Ovary (tissue), 9 donors: ENCODE measurements around the gene NOC4L. TPM values are rescaled to one million over a fixed set of nuclear protein-coding genes. Genes with fewer than 3 reads are reported as not detected.

ENCODE experiments used
- DNase-seq, 5 donors: peaks; one replicate each; pipeline ENCODE4 v3.0.0-alpha.2; 2019 to 2020
- H3K27ac ChIP-seq, 2 donors: fragments of 200-600 bp; one replicate each; pipeline versions ENCODE4 v1.5.1 to v1.8.0; 2019 to 2022
- H3K27me3 ChIP-seq: fragments of 200-600 bp; one replicate; pipeline ENCODE4 v1.8.0; 2022
- H3K36me3 ChIP-seq: fragments of 200-600 bp; sonication (generic); one replicate; pipeline ENCODE4 v1.5.1; 2019
- H3K4me1 ChIP-seq: one replicate; pipeline ENCODE4 v1.8.1; 2013; ENCODE audit warnings: mild to moderate bottlenecking, moderate library complexity; ENCODE audit not compliant: insufficient read depth
- H3K4me3 ChIP-seq: fragments of 200-600 bp; sonication (generic); one replicate; pipeline ENCODE4 v1.5.1; 2017
- H3K9me3 ChIP-seq, 2 donors: fragments of 200-600 bp in 1 of 2; sonication (generic) in 1 of 2; one replicate each; pipeline versions ENCODE4 v1.5.1 to v1.8.1; 2013 to 2019; ENCODE audit warnings: mild to moderate bottlenecking in 1 of 2, moderate library complexity in 1 of 2
- EP300 ChIP-seq: sonication (generic); formaldehyde crosslinking; IDR thresholded peaks from one replicate; pipeline ENCODE4 v1.6.1; 2017; ENCODE audit warnings: antibody characterized with exemption
- POLR2A ChIP-seq: fragments of 450-650 bp; IDR thresholded peaks from one replicate; pipeline ENCODE4 v1.6.1; 2017; ENCODE audit warnings: antibody characterized with exemption, mild to moderate bottlenecking, moderate library complexity
- WGBS, 3 donors: extraction: QIAGEN DNeasy Blood & Tissue Kit in 1 of 3; methylation state at CpG; one replicate each; pipeline versions ENCODE4 v1.1.5 to v1.1.7; 2013 to 2017; 5-methylcytosine and 5-hydroxymethylcytosine counted together
- intact Hi-C, 4 donors: fragments of 100-400 bp; cut with DNase I; formaldehyde crosslinking; loops; one replicate each; pipeline versions ENCODE4 v1.11.0 to v1.15.1; 2022 to 2023
- polyA plus RNA-seq, 2 donors: library from polyadenylated mRNA; stranded (reverse); fragments of 200-250 nt in 1 of 2; fragments of 350-450 nt in 1 of 2; fragmentation: Illumina TruSeq in 1 of 2; extraction: RNeasy Lipid Tissue Mini Kit (QIAGEN cat#74804) in 1 of 2; gene quantifications; one replicate each; pipeline ENCODE4 v1.2.3, GENCODE V29; 2013 to 2014
- total RNA-seq, 7 donors: library from RNA; depleted of rRNA in 2 of 7; stranded (reverse); fragments of >200 nt in 2 of 7; fragmentation: NEBNext Ultra II Directional in 3 of 7; extraction: Animal tissue kit (Norgen Biotek cat#: 25700) in 3 of 7; gene quantifications; one replicate each; pipeline versions ENCODE4 v1.1.0 to v1.2.4, GENCODE V29; 2016 to 2023
- TF ChIP-seq, protein P1 (sequence below), 3 donors: fragments of 450-650 bp in 2 of 3; fragments of 200-600 bp in 1 of 3; IDR thresholded peaks; one replicate each; pipeline versions ENCODE4 v1.5.1 to v1.8.0; 2016 to 2022; ENCODE audit warnings: antibody characterized with exemption in 3 of 3, mild to moderate bottlenecking in 1 of 3
- donor health status: DM: no; HTN: no; CAD: no; lungs with moderate emphysema.
- donor health status: DM: no; HTN: no; CAD: no.
- donor health status: Bipolar disorder and iron deficiency.
- donor health status: DM: yes; HTN: yes; CAD: no.
- donor health status: DM: no; HTN: no; CAD: no.
- donor health status: DM: yes; HTN: yes; CAD: no.

Gene NOC4L
- total and polyA plus RNA-seq, 9 donors = 1.2 to 24.6 (median 18.5) TPM

DNA sequence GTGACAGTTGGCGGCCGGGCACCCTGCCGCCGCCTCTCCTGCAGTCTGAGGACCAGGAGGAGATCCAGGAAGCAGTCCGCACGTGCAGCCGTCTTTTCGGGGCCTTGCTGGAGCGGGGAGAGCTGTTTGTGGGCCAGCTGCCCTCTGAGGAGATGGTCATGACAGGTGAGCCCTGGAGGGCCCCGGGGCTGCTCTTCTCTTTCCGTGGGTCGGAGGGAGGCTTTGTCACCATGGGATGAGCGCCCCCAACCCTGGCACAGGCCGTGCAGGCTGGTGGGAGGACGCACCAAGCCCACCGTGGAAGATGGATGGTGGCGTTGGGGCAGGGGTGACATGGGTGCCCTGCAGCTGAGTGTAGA is 532 bp downstream of the NOC4L start:
- Histone ChIP-seq H3K36me3 (no peaks in the 10 kb centered on the region), H3K27ac (peak overlapping the region; percentile 70 to 78), H3K27me3 (no peaks in the 10 kb centered on the region), H3K9me3 (no peaks in the 10 kb centered on the region), H3K4me3 (peak overlapping the region; percentile 99), H3K4me1 (peaks cover 25% of the 10 kb centered on the region)
- TF ChIP-seq, protein P1, sequence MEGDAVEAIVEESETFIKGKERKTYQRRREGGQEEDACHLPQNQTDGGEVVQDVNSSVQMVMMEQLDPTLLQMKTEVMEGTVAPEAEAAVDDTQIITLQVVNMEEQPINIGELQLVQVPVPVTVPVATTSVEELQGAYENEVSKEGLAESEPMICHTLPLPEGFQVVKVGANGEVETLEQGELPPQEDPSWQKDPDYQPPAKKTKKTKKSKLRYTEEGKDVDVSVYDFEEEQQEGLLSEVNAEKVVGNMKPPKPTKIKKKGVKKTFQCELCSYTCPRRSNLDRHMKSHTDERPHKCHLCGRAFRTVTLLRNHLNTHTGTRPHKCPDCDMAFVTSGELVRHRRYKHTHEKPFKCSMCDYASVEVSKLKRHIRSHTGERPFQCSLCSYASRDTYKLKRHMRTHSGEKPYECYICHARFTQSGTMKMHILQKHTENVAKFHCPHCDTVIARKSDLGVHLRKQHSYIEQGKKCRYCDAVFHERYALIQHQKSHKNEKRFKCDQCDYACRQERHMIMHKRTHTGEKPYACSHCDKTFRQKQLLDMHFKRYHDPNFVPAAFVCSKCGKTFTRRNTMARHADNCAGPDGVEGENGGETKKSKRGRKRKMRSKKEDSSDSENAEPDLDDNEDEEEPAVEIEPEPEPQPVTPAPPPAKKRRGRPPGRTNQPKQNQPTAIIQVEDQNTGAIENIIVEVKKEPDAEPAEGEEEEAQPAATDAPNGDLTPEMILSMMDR (IDR thresholded peaks at IDR 0.05) = no peak
- 1 to 3% (median 2%) methylated on average over 17 of the region's 17 CpGs for WGBS, 3 donors
- peak in 1 of 5 donors; percentile 22 for DNase-seq
- intact Hi-C loops = loop anchor here in 1 of 4 donors (5.0 kb wide), 1 partner anchor 348 kb away; the partner anchor contains the start of gene FBRSL1

DNA sequence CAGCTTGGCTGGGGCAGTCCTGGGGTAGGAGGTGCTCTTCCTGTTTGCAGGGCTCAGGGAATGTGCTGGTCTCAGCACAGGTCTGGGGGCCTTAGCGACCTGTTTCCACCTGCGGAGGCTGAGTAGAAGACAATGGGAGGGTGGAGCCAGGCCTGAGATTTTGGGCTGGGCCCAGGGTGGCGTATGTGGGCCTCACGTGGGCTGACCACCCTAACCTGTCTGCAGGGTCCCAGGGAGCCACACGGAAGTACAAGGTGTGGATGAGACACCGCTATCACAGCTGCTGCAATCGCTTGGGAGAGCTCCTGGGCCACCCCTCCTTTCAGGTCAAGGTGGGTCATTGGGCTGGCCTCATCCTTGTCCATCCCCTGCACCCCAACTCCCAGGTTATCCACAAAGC is 1.1 kb downstream of the NOC4L start:
- no peak for TF ChIP-seq EP300
- no peak for TF ChIP-seq POLR2A
- TF ChIP-seq, protein P1 (IDR thresholded peaks at IDR 0.05) = no peak
- no peaks in the 10 kb centered on the region for H3K9me3 ChIP-seq
- no peaks in the 10 kb centered on the region for H3K36me3 ChIP-seq
- no peaks in the 10 kb centered on the region for H3K27me3 ChIP-seq
- no peak overlapping the region for H3K27ac ChIP-seq
- DNase-seq = peak in 1 of 5 donors; percentile 32
- peak overlapping the region; percentile 99 for H3K4me3 ChIP-seq
- 66 to 77% (median 73%) methylated on average over 7 of the region's 7 CpGs for WGBS, 3 donors
- peaks cover 25% of the 10 kb centered on the region for H3K4me1 ChIP-seq
- intact Hi-C loops = no loop called here

DNA sequence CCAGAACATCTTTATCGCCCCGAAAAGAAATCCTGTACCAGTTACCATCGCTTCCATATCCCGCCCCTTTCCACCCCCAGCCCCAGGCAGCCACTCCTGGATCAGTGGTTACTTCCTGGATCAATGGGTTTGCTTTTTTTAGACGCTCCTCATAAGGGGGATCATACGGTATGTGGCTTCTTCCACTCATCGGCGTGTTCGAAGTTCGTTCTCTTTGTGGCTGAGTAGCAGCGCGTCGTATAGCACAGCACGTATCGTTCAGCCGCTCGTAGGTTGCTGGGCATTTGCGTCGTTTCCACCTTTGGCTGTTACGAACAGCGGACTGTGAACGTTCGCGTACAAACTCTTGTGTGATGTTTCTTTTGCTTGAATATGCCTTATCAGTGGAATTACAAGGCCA is 1.8 kb downstream of the NOC4L start:
- Histone ChIP-seq H3K36me3 (no peaks in the 10 kb centered on the region), H3K4me3 (no peak overlapping the region), H3K27ac (no peak overlapping the region), H3K9me3 (no peaks in the 10 kb centered on the region), H3K4me1 (peaks cover 25% of the 10 kb centered on the region), H3K27me3 (no peaks in the 10 kb centered on the region)
- intact Hi-C loops = no loop called here
- DNase-seq = peak in 2 of 5 donors; percentile 24 to 47
- WGBS, 3 donors = 24 to 78% (median 42%) methylated on average over 24 of the region's 24 CpGs
- TF ChIP-seq EP300 (no peak), POLR2A (no peak)
- TF ChIP-seq, protein P1 (IDR thresholded peaks at IDR 0.05) = no peak

DNA sequence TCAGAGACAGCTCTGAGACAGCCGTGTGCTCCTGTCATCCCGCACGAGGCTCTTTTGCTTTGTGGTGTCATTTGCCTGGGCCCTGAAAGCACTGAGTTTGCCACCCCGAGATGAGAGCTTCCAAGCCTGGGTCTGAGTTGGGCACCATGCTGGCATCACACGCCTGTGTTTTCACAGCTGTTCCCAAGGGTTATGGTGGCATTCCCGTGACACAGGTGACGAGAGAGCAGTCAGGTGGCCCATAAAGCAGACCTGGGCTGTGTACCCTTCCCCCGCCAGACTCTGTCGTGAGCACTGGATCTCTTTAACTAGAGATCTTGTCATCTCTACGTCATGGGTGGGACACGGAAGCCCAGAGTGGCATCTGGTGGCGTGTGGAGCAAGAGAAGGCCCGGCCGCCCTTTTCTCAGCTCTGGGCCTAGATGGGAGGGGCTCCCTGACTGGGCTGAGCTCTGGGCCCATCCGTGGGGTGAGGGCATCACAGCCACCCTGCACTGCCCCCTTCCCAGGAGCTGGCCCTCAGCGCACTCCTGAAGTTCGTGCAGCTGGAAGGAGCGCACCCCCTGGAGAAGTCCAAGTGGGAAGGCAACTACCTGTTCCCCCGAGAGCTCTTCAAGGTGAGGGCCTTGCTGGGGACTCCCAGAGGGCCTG is 2.6 kb downstream of the NOC4L start:
- peak overlapping the region in 1 of 2 donors; percentile 26 for H3K27ac ChIP-seq
- H3K36me3 ChIP-seq = no peaks in the 10 kb centered on the region
- H3K4me1 ChIP-seq = peaks cover 25% of the 10 kb centered on the region
- no peaks in the 10 kb centered on the region for H3K9me3 ChIP-seq
- H3K4me3 ChIP-seq = no peak overlapping the region
- 71 to 92% (median 77%) methylated on average over 19 of the region's 19 CpGs for WGBS, 3 donors
- intact Hi-C loops = no loop called here
- no peaks in the 10 kb centered on the region for H3K27me3 ChIP-seq
- TF ChIP-seq POLR2A (no peak), EP300 (no peak)
- TF ChIP-seq, protein P1 (IDR thresholded peaks at IDR 0.05) = no peak
- DNase-seq = peak in 2 of 5 donors; percentile 34 to 38
